ENCODE results near the gene HDGFL2. TPM values are rescaled to one million over a fixed set of nuclear protein-coding genes. Genes with fewer than 3 reads are reported as not detected.

HDGFL2 gene
- polyA plus RNA-seq, 3 donors = 7.0 to 13.2 (median 10.5) TPM

DNA sequence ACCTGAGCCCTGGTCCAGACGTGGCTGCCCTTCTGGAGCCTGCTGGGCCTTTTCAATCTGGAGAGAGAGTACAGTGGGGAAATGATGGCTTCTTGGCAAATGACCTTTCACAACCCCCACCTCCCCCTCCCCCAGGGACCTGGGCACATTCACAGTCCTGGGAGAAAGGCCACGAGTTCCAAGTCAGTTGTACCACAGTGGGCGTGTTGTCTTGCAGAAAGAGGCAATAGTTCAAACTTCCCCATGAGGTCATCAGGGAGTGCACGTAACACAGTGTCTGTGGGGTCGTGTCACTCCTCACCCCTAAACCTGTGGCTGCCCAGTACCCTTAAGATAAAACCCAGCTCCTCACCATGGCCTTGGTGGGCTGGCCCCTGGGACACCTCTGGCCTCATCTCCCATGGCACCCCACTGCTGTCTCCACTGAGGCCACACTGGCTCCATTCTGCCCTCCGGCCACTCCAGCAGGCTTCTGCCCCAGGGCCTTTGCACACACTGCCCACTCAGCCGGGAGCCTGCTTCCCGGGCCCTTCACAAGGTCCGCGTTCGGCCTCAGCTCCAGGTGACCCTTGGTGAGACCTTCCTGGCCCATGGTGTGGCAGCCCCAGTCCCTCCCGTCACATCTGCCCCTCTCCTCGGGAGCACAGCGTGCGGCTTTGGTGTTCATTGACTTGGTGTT lies 32.9 kb downstream of the HDGFL2 start:
- peaks cover 7% of the 10 kb centered on the region for H3K4me1 Mint-ChIP-seq
- Histone ChIP-seq H3K27me3 (ENCODE audit: control insufficient read depth in 2 of 2, insufficient read depth in 2 of 2, low read length in 2 of 2) (no peaks in the 10 kb centered on the region), H3K79me2 (ENCODE audit: insufficient read depth, low read length) (no peaks in the 10 kb centered on the region), H3K4me3 (replicated peaks in 1 of 3; ENCODE audit: low read depth in 2 of 3, low read length in 3 of 3) (no peak overlapping the region), H3K4me2 (replicated peaks; ENCODE audit: extremely low read depth, low read length, poor library complexity, severe bottlenecking) (no peak overlapping the region), H3K4me1 (ENCODE audit: control insufficient read depth in 1 of 2, insufficient read depth in 2 of 2, low read length in 2 of 2) (peaks cover 0 to 6% of the 10 kb centered on the region in 2 donors), H3K36me3 (replicated peaks in 1 of 2; ENCODE audit: control insufficient read depth in 1 of 2, insufficient read depth in 2 of 2, low read length in 2 of 2) (peaks cover 30% of the 10 kb centered on the region in 2 donors), H3K27ac (ENCODE audit: low read depth in 1 of 2, low read length in 2 of 2) (no peak overlapping the region), H3K9ac (ENCODE audit: insufficient read depth, low read length, poor library complexity, severe bottlenecking) (no peak overlapping the region), H4K20me1 (ENCODE audit: insufficient read depth, low read length) (no peaks in the 10 kb centered on the region), H2AFZ (ENCODE audit: insufficient read depth, low read depth, low read length, poor library complexity, severe bottlenecking) (no peak overlapping the region), H3K9me3 (replicated peaks in 1 of 2; ENCODE audit: control insufficient read depth in 1 of 2, insufficient read depth in 1 of 2, low read length in 2 of 2) (no peaks in the 10 kb centered on the region)
- WGBS (ENCODE audit: insufficient coverage) = 62% methylated on average over 13 of the region's 15 CpGs
- H3K9me3 Mint-ChIP-seq = no peaks in the 10 kb centered on the region
- intact Hi-C loops (cut with micrococcal nuclease) = no loop called here
- H3K4me3 Mint-ChIP-seq = no peak overlapping the region
- H3K27me3 Mint-ChIP-seq (ENCODE audit: low read depth in 3 of 3) = peaks cover 0 to 2% (median 0%) of the 10 kb centered on the region in 3 donors
- H3K36me3 Mint-ChIP-seq = peaks cover 31 to 53% of the 10 kb centered on the region in 2 donors
- TF ChIP-seq, protein P1, sequence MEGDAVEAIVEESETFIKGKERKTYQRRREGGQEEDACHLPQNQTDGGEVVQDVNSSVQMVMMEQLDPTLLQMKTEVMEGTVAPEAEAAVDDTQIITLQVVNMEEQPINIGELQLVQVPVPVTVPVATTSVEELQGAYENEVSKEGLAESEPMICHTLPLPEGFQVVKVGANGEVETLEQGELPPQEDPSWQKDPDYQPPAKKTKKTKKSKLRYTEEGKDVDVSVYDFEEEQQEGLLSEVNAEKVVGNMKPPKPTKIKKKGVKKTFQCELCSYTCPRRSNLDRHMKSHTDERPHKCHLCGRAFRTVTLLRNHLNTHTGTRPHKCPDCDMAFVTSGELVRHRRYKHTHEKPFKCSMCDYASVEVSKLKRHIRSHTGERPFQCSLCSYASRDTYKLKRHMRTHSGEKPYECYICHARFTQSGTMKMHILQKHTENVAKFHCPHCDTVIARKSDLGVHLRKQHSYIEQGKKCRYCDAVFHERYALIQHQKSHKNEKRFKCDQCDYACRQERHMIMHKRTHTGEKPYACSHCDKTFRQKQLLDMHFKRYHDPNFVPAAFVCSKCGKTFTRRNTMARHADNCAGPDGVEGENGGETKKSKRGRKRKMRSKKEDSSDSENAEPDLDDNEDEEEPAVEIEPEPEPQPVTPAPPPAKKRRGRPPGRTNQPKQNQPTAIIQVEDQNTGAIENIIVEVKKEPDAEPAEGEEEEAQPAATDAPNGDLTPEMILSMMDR (IDR thresholded peaks at IDR 0.05) = no peak
- H3K27ac Mint-ChIP-seq = peak overlapping the region in 3 of 7 donors; percentile 10 to 53 (median 26)
- DNase-seq = peak in 1 of 3 donors; percentile 31

DNA sequence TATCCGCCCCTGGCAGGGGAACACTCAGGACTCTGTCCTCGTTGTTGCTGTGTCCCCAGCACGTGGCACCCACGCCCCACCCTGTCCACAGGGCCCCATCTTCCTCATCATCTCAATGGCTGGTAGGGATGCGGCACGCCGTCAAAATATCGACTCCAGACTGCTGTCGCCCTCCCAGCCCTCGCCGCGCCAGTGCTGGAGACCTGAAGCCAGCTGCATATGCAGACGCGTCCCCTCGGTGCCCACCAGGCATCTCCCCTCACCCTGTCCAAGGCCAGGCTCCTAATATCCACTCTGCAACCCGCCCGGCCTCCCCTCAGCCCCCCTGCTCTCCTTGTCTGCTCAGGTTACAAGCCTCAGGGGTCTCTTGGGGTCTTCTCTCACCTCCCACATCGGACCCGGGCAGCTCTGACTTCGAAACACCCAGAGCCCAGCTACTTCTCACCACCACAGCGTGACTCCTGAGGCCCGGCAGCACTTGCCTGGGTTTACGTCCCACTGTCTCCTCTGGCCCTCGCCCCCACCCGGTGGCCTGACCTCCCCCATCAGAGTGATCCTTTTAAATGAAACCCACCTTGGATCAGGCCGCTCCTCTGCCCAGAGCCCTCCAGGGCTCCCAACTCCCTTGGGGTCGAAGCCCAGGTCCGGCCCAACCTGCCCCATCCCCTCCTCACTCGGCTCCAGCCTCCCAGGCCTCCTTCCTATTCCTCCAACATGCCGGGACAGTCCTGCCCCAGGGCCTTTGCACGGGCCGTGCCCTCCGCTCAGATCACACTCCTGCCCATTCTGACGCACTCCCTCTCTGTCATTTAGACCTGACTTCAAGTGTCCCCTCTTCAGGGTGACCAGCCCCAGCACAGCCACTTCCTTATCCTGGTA lies 33.7 kb downstream of the HDGFL2 start:
- Histone ChIP-seq H3K27ac (ENCODE audit: low read depth in 1 of 2, low read length in 2 of 2) (no peak overlapping the region), H3K4me2 (replicated peaks; ENCODE audit: extremely low read depth, low read length, poor library complexity, severe bottlenecking) (no peak overlapping the region), H2AFZ (ENCODE audit: insufficient read depth, low read depth, low read length, poor library complexity, severe bottlenecking) (no peak overlapping the region), H3K79me2 (ENCODE audit: insufficient read depth, low read length) (no peaks in the 10 kb centered on the region), H3K27me3 (ENCODE audit: control insufficient read depth in 2 of 2, insufficient read depth in 2 of 2, low read length in 2 of 2) (no peaks in the 10 kb centered on the region), H3K36me3 (replicated peaks in 1 of 2; ENCODE audit: control insufficient read depth in 1 of 2, insufficient read depth in 2 of 2, low read length in 2 of 2) (peaks cover 24 to 26% of the 10 kb centered on the region in 2 donors), H4K20me1 (ENCODE audit: insufficient read depth, low read length) (no peaks in the 10 kb centered on the region), H3K4me1 (ENCODE audit: control insufficient read depth in 1 of 2, insufficient read depth in 2 of 2, low read length in 2 of 2) (peaks cover 0 to 6% of the 10 kb centered on the region in 2 donors), H3K4me3 (replicated peaks in 1 of 3; ENCODE audit: low read depth in 2 of 3, low read length in 3 of 3) (no peak overlapping the region), H3K9ac (ENCODE audit: insufficient read depth, low read length, poor library complexity, severe bottlenecking) (no peak overlapping the region), H3K9me3 (replicated peaks in 1 of 2; ENCODE audit: control insufficient read depth in 1 of 2, insufficient read depth in 1 of 2, low read length in 2 of 2) (no peaks in the 10 kb centered on the region)
- 98% methylated on average over 32 of the region's 34 CpGs for WGBS (ENCODE audit: insufficient coverage)
- H3K36me3 Mint-ChIP-seq = peaks cover 26 to 46% of the 10 kb centered on the region in 2 donors
- H3K27me3 Mint-ChIP-seq (ENCODE audit: low read depth in 3 of 3) = peaks cover 0 to 3% (median 0%) of the 10 kb centered on the region in 3 donors
- TF ChIP-seq, protein P1 (IDR thresholded peaks at IDR 0.05) = no peak
- H3K4me3 Mint-ChIP-seq = no peak overlapping the region
- peak overlapping the region in 6 of 7 donors; percentile 6 to 67 (median 60) for H3K27ac Mint-ChIP-seq
- peaks cover 7% of the 10 kb centered on the region for H3K4me1 Mint-ChIP-seq
- DNase-seq = no peak
- H3K9me3 Mint-ChIP-seq = no peaks in the 10 kb centered on the region
- intact Hi-C loops (cut with micrococcal nuclease) = no loop called here

Data from CD14-positive monocyte (primary cell).